Fibroblast of lung (primary cell): Measurements from ENCODE around the gene HDLBP. TPM values are rescaled to one million over a fixed set of nuclear protein-coding genes. Genes with fewer than 3 reads are reported as not detected.

Source experiments
- DNase-seq, 2 donors: peaks; one replicate each; pipeline versions ENCODE4 v3.0.0 to v3.0.0-alpha.2; 2010; ENCODE audit warnings: low read depth in 2 of 2
- H2AFZ ChIP-seq: 2 replicates; pipeline ENCODE4 v1.5.1; 2012; ENCODE audit warnings: low read length, control low read depth, inconsistent platforms
- H3K27ac ChIP-seq: 2 replicates; pipeline ENCODE4 v1.5.1; 2011; ENCODE audit warnings: low read length, control low read depth; ENCODE audit not compliant: insufficient read depth
- H3K27me3 ChIP-seq: 2 replicates; pipeline ENCODE4 v1.5.1; 2011; ENCODE audit warnings: mild to moderate bottlenecking, low read length; ENCODE audit not compliant: control insufficient read depth, insufficient read depth
- H3K36me3 ChIP-seq: 2 replicates; pipeline ENCODE4 v1.5.1; 2011; ENCODE audit warnings: low read length; ENCODE audit not compliant: control insufficient read depth, insufficient read depth
- H3K4me1 ChIP-seq: 2 replicates; pipeline ENCODE4 v1.5.1; 2011; ENCODE audit warnings: low read length; ENCODE audit not compliant: control insufficient read depth, insufficient read depth; ENCODE audit errors: extremely low read depth
- H3K4me2 ChIP-seq: 2 replicates; pipeline ENCODE4 v1.5.1; 2011; ENCODE audit warnings: low read length, control low read depth; ENCODE audit not compliant: insufficient read depth; ENCODE audit errors: extremely low read depth
- H3K4me3 ChIP-seq, 4 experiments: fragments of 200-600 bp in 1 of 4; sonication (generic) in 1 of 4; replicated peaks in 1 of 4; 2 replicates each; pipeline ENCODE4 v1.5.1; 2011 to 2016; ENCODE audit warnings: low read length in 4 of 4, low read depth in 3 of 4, mild to moderate bottlenecking in 3 of 4, control low read depth in 2 of 4, inconsistent platforms in 1 of 4, mixed read lengths in 1 of 4; ENCODE audit not compliant: insufficient read depth in 1 of 4; ENCODE audit errors: control extremely low read depth in 1 of 4
- H3K79me2 ChIP-seq: 2 replicates; pipeline ENCODE4 v1.5.1; 2012; ENCODE audit warnings: mild to moderate bottlenecking, low read length, inconsistent platforms; ENCODE audit not compliant: control insufficient read depth, insufficient read depth
- H3K9ac ChIP-seq: 2 replicates; pipeline ENCODE4 v1.5.1; 2011; ENCODE audit warnings: mild to moderate bottlenecking, low read length, control low read depth; ENCODE audit not compliant: insufficient read depth
- H3K9me3 ChIP-seq: 2 replicates; pipeline ENCODE4 v1.5.1; 2012; ENCODE audit warnings: low read depth, low read length; ENCODE audit not compliant: control insufficient read depth, insufficient read depth
- H4K20me1 ChIP-seq: 2 replicates; pipeline ENCODE4 v1.5.1; 2011; ENCODE audit warnings: low read length; ENCODE audit not compliant: control insufficient read depth, insufficient read depth; ENCODE audit errors: extremely low read depth
- EZH2 ChIP-seq: IDR thresholded peaks from 2 replicates; pipeline ENCODE4 v1.5.1; 2012; ENCODE audit warnings: low read length, control low read depth, mild to moderate bottlenecking; ENCODE audit errors: missing control alignments
- polyA plus RNA-seq, 2 donors: library from polyadenylated mRNA; depleted of rRNA in 1 of 2; stranded (reverse) in 1 of 2; unstranded in 1 of 2; fragments of >200 nt; gene quantifications; 2 replicates each; pipeline ENCODE4 v1.2.1, GENCODE V29; 2011 to 2012; ENCODE audit warnings: missing spikeins in 1 of 2
- total RNA-seq: library from RNA; depleted of rRNA; stranded (reverse); fragments of >200 nt; gene quantifications from 2 replicates; pipeline ENCODE4 v1.2.1, GENCODE V29; 2014
- TF ChIP-seq, protein P1 (sequence below), 2 donors: IDR thresholded peaks in 1 of 2; conservative IDR thresholded peaks in 1 of 2; 1 replicate in 1 of 2; 2 replicates in 1 of 2; pipeline ENCODE4 v1.5.1; 2011 to 2012; ENCODE audit warnings: low read length in 2 of 2, control low read depth in 1 of 2, inconsistent platforms in 1 of 2, low read depth in 1 of 2, mild to moderate bottlenecking in 1 of 2

The HDLBP gene
- total and polyA plus RNA-seq, 2 donors (not counting 1 experiment from before 2014, with no cell fraction given) = 626 to 1,354 TPM

DNA sequence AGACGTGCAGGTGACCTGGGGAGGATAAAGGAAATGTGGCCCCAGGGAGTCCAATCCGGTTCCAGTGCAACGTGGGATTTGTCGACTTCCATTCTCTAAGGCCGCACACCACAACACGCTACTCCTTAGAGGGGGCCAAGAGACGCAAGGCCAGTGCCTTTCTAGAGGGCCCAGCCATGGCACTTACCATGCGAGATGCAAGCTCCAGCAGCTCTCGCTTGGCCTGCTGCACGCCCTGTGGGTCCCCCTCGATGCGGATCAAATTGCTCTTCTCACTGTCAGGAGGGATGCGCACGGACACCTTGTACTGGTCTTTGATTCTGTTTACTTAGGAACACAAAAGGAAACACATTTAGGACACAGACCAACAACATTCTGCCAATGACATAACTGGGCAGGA, 65.8 kb downstream of the HDLBP start:
- TF ChIP-seq EZH2 = no peak
- TF ChIP-seq, protein P1, sequence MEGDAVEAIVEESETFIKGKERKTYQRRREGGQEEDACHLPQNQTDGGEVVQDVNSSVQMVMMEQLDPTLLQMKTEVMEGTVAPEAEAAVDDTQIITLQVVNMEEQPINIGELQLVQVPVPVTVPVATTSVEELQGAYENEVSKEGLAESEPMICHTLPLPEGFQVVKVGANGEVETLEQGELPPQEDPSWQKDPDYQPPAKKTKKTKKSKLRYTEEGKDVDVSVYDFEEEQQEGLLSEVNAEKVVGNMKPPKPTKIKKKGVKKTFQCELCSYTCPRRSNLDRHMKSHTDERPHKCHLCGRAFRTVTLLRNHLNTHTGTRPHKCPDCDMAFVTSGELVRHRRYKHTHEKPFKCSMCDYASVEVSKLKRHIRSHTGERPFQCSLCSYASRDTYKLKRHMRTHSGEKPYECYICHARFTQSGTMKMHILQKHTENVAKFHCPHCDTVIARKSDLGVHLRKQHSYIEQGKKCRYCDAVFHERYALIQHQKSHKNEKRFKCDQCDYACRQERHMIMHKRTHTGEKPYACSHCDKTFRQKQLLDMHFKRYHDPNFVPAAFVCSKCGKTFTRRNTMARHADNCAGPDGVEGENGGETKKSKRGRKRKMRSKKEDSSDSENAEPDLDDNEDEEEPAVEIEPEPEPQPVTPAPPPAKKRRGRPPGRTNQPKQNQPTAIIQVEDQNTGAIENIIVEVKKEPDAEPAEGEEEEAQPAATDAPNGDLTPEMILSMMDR (conservative IDR thresholded peaks at IDR 0.05 in 1 of 2, IDR thresholded peaks at IDR 0.05 in 1 of 2; ENCODE audit: low read depth in 1 of 2, low read length in 2 of 2) = no peak
- peaks cover 29% of the 10 kb centered on the region for H3K79me2 ChIP-seq

DNA sequence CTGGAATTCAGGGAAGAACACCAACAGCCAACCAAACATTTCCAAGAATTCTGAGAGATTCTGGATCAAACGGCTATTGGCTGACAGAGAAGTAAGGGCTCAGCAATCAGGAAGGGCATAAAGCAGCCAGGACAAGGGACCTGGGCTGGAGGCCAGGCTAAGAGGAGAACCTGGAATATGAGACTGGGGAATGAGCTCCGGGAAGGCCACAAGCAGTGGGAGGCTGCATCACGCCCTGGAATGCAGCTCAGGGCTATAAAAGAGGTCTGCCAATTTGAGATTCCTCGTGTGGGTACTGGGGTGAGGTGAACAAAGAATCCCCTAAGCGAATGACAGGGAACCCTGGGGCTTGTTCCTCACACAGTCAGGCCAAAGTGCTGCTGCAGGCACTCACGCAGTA, 66.6 kb downstream of the HDLBP start:
- Histone ChIP-seq H3K79me2 (peaks cover 31% of the 10 kb centered on the region), H3K9ac (no peak overlapping the region), H3K36me3 (peaks cover 49% of the 10 kb centered on the region), H3K9me3 (no peaks in the 10 kb centered on the region), H3K4me1 (no peaks in the 10 kb centered on the region), H3K4me2 (no peak overlapping the region), H3K27ac (no peak overlapping the region), H3K4me3 (no peak overlapping the region), H2AFZ (no peak overlapping the region), H3K27me3 (no peaks in the 10 kb centered on the region), H4K20me1 (peaks cover 2% of the 10 kb centered on the region)
- TF ChIP-seq, protein P1 (conservative IDR thresholded peaks at IDR 0.05 in 1 of 2, IDR thresholded peaks at IDR 0.05 in 1 of 2; ENCODE audit: low read depth in 1 of 2, low read length in 2 of 2) = no peak
- TF ChIP-seq EZH2 = no peak
- peak in 1 of 2 donors; percentile 12 for DNase-seq

More for the DNA sequence above, 65.8 kb downstream of the HDLBP start:
- Histone ChIP-seq H3K27me3 (no peaks in the 10 kb centered on the region), H3K27ac (no peak overlapping the region), H4K20me1 (peaks cover 2% of the 10 kb centered on the region), H3K4me2 (no peak overlapping the region), H3K9ac (no peak overlapping the region), H3K9me3 (no peaks in the 10 kb centered on the region), H3K4me3 (no peak overlapping the region), H3K4me1 (no peaks in the 10 kb centered on the region), H3K36me3 (peaks cover 51% of the 10 kb centered on the region), H2AFZ (no peak overlapping the region)
- DNase-seq = no peak

DNA sequence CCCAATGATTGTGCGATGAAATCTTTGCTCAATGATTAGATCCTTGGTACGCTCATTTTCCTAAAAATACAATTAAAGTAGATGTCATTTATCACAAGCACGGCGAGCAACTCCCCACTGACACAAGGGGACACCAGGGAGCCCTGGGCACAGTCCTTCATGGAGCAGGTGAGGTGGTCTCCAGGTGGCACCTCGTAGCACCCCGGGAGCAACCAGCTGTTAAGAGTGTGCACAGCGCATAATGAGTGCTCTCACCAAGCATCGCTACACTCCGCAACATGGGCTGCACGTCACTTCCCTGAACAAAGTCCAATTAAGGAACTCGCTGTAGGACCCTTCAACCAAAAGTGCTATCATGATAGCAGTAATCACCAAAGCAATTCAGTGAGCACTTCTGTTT, 67.2 kb downstream of the HDLBP start:
- Histone ChIP-seq H3K4me1 (no peaks in the 10 kb centered on the region), H3K4me2 (no peak overlapping the region), H3K36me3 (peaks cover 50% of the 10 kb centered on the region), H3K79me2 (peaks cover 33% of the 10 kb centered on the region), H3K9ac (no peak overlapping the region), H3K9me3 (no peaks in the 10 kb centered on the region), H3K4me3 (no peak overlapping the region), H2AFZ (no peak overlapping the region), H3K27me3 (no peaks in the 10 kb centered on the region), H4K20me1 (peaks cover 2% of the 10 kb centered on the region), H3K27ac (no peak overlapping the region)
- DNase-seq = no peak
- TF ChIP-seq, protein P1 (conservative IDR thresholded peaks at IDR 0.05 in 1 of 2, IDR thresholded peaks at IDR 0.05 in 1 of 2; ENCODE audit: low read depth in 1 of 2, low read length in 2 of 2) = no peak
- TF ChIP-seq EZH2 = no peak
